GM19463 (cell line): ENCODE data around the gene MRPL24.
"Not testable (repeated sequence)": the region's sequence is repeated elsewhere in the genome, so short reads cannot be mapped to it uniquely, and the experiment has no call there.

Source experiments
- ATAC-seq: cut with Tn5 transposase; IDR thresholded peaks from one replicate; pipeline ENCODE4 v1.9.1; 2021; ENCODE audit warnings: mild to moderate bottlenecking, moderate library complexity; ENCODE audit not compliant: unreplicated experiment

The MRPL24 gene

DNA sequence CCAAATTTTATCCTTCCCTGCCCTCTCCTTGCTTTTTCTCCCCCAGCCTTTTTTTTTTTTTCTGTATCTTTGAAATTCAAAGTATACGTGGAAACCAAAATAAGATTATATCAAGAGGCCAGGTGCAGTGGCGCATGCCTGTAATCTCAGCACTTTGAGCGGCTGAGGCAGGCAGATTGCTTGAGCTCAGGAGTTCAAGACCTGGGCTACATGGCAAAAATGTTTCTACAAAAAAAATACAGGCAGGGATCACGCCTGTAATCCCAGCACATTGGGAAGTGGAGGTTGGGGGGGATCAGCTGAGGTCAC, 19.9 kb upstream of the MRPL24 start:
- no peak for ATAC-seq

DNA sequence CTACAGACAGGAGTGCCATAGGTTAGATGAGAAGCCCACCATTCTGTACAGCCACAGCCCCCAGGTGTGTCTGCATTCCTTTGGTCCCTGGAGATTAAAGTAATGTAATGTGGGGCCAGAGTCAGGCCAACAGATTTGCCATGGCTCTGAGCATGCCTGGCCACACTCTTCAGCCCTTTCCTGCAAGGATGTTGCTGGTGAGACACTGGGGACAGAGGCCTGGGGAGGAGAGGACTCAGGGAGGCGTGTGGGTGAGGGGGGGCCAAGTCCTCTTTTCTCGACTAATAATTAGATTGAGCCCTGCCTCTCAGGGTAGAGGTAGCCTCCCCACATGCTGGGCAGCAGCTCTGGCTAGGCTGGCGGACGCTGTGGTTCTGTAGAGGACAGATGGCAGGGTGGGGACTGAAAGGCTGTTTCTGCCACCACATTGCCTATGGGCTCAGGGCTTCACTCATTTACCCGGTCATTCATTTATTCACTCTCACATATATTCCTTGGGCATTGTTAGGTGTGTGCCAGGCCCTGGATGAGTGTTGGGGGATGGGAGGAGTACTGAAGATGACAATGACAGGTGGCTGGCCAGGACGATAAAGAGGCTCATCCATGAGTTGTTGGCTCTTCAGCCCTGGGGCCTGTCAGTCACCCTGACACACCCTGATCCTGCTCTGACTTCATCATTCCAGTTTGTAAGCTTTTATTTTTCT, 19.4 kb upstream of the MRPL24 start:
- no peak for ATAC-seq

DNA sequence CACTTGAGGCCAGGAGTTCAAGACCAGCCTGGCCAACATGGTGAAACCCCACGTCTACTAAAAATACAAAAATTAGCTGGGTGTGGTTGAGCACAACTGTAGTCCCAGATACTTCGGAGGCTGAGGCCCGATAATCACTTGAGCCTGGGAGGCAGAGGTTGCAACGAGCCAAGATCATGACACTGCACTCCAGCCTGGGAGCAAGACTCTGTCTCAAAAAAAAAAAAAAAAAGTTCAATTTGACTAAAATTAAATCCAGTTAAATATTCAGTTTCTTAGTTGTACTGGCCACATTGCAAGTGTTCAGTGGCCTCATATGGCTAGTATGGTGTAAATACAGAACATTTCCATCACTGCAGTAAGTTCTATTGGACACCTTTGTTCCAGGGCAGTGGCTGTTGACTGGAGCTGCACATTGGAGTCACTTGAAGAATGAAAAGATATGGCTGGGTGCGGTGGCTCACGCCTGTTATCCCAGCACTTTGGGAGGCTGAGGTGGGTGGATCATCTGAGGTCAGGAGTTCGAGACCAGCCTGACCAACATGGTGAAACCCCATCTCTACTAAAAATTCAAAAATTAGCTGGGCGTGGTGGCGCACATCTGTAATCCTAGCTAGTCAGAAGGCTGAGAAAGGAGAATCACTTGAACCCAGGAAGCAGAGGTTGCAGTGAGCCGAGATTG, 16.8 kb upstream of the MRPL24 start:
- ATAC-seq = not testable (repeated sequence)

DNA sequence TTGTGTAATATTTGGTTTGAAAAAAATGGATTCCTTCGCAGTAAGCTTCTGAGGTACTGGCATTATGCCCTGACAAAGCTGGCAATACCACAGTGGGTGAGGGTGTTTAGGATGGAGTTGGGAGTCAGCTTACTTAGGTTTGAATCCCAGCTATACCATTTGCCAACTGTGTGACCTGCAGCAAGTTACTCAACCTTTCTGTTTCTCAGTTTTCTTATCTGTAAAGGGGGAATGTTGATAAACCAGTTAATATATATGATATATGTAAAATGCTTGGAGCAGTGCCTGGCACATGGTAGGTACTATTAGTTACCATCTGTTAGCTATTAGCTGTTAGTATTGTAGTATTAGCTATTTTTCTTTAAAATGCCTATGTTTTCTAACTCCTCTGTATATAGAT, 15.5 kb upstream of the MRPL24 start:
- no peak for ATAC-seq

DNA sequence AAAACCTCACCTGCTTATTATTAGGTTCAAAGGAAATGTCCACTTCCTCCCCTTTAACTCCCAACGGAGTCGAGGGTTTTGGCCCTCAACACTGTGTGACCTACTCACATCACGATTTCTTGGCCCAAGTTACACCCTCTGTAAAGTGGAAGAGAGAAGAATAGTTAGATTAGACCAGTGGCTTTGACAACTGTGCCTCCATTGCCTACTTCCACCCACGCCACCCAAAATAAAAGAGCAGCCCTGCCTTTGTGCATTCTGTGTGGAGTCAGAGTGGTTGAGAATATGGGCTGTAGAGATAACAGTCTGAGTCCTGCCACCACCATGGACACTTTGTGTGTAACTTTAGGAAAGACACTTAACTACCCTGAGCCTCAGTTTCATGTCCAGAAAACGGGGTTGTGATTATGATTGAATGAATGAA, 14.7 kb upstream of the MRPL24 start:
- no peak for ATAC-seq

DNA sequence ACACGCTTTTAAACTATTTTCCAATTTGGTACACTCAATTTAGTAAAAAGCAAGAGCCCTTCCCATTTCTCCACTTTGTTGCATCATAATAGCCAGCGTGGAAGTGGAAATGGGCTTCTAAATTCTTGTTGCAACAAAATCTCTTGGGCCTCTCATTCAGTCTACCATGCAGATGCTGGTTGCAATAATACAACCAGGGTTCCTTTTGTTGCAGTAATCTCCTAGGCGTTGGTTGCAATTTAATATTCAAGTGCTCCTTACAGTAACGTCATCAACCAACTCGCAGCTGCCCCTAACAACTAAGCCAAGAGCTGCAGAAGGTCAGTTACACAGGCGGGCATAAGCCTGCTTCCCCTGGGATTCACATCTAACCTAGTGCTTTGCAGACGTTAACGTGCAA, 13.3 kb upstream of the MRPL24 start:
- ATAC-seq = no peak

DNA sequence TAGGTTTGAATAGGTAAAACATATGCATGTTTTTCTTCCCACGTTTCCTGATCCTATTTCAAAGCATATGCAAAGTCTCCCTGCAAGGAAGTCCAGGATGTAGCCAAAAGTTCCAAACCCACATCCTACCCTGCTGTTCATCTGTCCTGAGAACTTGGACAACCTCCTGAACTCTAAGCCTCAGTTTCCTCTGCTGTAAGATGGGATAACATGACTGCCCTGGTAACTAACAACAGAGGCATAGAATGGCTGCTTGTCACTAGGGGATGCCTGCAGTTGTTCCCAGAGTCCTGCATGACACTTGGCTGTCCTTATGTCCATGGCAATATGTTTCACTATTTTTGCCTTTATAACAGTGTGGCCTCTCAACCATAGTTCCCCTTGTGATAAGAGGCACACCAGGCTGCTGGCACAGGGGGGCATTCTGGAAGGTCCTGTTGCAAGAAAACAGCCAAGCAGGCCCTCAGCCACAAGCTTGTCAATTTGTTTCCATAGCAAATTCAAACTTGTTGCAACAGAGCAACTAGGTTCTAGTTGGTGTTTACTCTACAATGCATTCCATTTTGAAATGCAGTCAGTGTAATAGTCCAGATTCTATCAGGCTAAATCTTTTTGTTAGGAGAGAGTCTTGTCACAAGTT, 12.1 kb upstream of the MRPL24 start:
- ATAC-seq = no peak

DNA sequence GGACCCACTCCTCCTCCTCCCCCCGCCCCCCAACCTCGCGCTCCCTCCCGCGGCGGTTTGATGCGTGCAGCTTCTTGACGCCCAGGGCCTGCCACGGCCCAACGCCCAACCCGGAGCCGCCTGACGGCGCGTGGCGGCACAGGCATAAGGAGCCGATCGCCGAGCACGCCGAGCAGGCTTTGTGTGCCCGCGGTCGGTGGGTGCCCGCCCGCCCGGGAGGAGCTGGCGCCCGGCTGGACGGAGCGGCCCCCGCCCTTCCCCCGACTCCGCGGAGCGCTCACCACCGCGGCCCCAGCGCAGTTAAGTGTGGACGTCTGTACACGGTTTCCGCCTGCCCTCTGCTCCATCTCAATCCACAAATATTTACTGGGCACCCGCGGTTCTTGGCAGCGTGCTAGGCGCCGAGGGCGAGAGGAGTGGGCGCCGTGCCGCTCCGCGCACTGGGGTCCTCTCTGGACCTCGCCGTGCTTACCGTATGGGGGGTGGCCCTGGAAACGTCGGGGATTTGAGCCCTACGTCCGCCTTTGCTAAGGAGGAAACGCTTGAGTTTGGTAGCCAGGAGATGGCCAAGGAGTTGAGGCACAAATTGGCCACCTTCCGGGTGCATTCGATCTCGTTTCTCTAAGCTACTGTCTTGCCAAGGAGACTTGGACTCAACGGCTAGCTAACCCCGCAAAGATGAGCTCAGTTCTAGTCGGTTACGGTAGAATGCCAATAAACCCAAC, 11.0 kb upstream of the MRPL24 start:
- ATAC-seq = peak; percentile 71

DNA sequence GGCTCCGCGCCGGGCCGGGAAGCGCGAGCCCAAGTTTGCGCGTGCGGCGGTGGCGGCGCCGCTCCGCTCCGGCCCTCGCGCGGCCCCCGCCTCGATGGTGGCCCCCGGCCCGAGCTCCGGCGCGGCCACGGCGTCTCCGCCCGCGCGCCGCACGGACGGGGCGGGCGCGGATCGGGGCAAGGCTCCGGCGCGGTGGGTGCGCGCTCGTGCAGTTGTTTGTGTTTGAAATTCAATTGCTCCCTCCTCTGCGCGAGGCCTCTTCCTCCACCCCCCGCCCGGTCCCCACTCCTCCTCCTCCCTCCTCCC, 10.5 kb upstream of the MRPL24 start, which contains the start of gene HDGF:
Gene HDGF, minus strand, starts transcription at position 225 of the 306 bp plus-strand sequence. CDS start 246 bp downstream, outside the sequence.
- ATAC-seq = no peak

DNA sequence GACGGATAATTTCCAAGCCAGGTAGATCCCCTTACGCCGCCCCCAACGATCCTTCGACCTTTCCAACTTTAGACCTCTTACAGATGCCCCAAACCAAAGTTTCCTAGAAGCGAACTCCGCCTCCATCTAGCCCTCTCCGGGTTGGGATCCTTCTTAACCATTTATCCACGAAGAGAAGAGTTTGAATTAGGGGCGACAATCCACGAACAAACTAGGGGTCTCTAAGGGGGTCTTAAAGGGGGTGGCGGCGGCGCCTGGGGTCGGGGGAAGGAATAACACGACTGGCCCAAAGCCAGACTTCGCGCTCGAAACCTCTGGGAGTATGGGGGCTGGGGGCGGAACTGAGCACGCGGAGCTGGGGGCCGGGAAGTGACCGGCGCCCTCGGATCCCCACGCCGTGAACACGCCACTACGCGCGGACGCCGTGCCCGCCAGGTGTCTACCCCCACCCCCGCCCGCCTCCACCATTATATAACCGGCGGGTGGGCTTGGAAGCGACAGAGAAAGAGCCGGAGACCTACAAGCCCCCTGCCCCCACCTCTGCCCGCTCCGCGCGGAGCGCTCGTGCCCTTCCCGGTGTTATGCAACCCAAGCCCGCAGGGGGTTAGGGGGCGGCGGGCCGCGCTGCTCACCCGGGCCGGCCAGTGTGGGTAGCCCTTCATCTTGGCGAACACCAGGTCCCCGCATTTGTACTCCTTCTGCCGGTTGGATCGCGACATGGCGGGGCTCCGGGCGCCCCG, 10.0 kb upstream of the MRPL24 start:
- peak; percentile 10 for ATAC-seq

DNA sequence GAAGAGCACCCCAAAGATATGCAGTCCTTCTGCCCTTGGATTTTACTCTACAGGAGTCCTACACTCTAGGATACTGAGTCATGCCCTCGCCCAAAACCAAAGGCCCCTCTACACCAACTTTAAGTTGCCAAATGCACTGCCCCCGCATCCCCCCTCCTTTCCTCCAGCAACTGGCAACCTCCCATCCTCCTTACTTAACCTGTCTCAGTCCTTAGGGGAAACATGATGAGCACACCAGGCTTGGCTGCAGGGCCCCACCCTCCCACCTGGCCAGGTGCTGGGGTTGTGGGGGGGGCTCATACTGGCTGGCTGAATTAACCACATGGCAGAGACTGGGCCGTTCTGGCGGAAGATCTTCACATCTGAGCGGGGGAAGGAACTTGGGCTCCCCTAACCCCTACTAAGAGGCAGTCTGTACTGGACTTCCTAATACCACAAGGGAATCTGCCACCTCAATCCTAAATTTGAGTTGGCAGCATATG, 9.3 kb upstream of the MRPL24 start:
- ATAC-seq = no peak

DNA sequence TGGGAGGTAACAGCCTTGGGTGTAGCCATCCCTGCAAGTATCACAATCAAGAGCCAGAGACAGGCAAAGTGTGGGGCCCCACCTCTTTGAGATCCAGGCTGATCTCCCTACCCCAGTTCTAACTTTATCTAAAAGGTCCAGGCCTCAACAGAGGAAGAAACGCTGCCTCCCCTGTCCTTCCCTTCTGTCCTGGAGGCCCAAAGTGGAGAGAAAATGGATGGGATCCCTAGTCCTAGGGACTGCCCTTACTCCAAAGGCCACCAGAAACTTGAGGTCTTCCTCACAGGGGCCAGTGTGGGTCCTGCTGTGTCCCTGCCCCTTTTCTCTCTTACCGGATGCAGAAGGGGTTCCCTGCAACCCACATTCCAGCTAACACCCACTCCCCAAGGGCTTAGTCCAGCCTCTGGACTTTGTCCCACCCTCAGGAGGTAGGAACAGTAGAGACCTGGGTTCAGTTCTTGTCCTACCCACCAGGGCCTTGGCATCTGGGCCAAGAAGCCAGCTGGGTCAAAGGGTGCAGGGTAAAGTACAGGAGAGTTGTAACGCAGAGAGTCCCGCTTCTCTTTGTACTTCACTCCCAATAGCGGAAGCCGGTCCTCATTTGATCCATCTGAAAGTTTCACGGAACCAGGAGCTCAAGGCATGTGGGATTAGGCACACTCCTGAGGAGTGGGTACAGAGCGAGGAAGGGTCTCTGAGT, 8.7 kb upstream of the MRPL24 start:
- no peak for ATAC-seq

DNA sequence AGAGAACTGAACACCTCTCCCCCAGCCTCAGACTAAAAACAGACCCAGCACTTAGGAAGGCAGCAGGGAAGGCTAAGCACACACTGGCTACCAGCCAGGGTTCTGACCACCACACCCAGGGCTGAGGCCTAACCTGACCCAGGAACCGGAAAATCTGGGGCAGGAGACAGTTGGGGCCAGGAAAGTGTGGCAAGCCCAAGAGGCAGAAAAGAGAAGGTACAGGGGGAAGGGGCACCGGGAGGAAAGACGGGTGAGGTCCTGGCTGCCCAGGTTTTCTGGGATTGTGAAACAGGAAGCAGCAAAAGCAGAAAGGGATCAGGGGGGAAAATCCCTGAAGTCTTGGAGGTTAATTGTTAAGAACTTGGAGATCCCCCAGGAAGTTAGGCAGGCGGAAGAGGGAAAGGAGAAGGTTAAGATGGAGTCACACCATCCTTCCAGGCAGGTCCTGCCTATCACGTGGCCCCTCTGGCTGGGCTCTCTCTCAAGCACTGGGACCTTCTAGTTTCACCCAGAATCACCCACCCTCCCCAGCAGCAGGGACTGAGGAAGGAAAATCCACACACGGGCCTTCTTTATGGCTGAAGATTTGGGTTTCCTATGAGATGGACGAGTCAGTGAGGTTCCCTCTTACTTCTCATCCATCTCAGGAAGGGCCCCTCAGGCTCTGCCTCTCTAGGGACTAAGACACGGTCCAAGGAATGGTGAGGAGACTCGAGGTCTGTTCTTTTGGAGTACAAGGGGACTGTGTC, 8.0 kb upstream of the MRPL24 start:
- no peak for ATAC-seq

DNA sequence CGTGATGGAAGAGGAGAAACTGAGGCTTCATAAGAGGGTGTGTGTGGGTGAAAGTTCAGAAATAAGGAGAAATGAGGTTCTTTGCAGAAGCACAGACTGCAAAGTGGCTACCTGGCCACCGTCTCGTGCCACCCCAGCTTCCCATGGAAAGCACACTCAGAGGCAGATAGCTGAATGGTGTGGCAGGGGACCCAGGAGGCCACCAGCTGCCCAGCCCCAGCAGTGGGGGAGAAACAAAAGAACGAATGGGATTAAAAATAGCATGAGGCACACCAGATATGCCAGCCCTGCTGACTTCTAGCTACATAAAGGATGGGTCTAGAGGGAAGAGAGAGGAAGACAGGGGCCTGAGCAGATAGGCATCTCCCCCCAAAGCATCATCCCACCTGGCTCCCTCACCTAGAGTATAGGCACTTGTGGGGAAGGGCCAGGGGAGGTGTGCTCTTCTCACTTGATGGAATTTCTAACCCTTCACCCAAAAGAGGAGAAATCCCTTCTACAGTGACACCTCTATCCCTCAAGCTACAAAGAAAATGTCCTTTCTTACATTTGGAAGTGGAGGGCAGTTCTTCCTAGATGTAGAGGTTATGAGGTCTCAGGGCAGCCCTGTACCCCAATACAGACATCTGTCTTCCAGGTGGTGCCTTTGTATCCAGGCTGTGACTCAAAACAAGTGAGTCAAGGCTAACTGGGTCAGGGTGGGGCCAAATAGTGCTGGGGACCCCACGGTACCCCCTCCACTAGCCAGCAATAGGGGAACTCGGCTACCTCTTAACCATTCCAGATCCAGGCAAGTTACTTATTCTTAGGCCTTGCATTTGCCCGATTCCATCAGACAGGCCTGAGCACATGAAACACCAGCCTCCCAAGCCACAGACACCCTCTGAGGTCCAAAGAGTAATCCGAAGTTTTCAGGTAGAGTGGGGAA, 7.1 kb upstream of the MRPL24 start:
- no peak for ATAC-seq

DNA sequence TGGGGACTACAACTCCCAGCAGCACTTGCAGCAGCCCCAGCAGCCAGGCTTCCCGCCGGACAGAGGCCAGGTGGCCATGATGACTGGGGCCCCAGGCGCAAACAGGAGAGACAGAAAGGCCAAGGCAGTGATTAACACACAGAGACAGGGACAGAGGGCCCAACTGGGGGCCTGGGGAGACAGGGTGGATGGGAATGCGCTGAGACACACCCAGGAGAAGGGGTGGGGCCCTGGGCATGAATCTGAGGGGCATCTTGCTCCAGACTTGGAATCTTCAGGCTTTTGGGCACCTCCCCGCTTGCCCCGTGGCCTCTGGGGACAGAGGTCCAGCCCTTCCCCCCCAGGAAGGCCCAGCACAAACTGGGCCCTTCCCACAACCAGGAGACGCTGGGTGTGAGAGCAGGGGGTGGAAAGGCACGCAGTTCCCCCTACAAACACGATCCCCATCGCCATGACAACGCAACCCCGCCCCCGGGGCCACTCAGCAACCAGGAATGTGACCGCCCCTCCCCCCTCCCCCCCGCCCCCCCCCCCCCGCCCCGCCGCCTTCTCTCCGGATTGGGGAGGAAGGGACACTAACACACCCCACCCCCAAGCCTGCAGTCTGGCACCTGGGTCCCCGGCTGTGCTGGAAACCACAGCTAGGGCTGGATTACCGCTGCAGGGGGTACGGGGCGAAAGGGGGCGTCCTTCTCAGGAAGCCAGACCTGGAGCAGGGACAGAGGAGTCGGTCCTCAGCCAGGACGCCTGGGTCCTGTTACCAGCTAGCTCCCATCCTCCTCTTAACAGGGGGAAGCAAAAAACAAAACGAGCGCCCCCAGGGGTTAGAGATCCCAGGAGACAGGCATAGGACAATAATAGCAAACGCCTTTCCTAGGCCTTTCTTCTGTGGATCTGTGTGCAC, 6.1 kb upstream of the MRPL24 start:
- ATAC-seq = no peak

DNA sequence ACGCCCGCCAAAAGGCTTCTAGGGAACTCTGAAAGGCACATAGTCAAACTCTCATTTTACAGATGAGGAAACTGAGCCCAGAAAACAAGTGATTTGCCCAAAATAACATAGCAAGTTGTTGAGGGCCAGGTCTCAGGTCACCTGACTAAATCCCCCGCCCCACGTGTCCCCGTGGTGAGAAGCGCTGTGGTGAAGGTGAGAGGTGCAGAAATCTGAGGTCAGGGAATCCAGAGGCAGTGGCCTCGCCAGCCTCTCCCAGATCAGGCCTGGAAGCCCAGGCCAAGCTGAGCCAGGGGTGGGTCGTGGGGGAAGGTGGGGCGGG, 5.5 kb upstream of the MRPL24 start:
- no peak for ATAC-seq

DNA sequence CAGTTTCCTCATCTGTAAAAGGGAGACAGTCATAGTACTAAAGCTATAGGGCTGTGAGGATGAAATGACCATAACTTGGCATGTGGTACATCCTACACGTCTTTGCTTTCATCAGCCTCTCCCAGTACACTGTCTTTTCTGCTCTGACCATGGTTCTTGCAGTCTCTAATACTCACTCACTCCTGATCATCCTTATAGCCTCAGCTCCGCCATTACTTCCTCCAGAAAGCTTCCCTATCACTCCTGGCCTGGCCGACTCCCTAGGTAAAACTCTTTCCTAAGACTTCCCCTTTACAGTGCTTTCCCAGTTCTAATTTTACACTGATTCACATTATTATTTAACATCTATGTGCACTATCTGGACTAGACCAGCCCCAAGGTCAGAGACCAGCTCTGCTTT, 5.0 kb upstream of the MRPL24 start:
- no peak for ATAC-seq
